Measurements from ENCODE around the gene SIX1.

SIX1 gene

DNA sequence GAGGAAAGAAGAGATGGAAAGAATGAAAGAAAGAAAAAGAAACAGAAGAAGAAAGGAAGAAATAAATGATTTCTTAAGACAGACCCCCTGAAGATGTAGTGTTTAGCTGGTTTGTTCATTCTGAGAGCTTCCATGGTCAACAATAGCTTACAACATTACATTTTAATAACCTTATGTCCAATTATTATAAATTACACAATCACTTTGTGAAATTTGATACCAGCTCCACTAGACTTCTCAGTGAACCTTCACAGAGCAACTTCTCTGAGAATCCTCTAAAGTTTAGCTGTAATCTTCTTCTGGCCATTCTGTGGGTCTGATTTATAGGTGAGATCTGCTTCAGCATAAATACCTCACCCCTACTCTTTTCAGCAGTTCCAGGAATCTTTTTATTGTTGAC is 27.9 kb downstream of the SIX1 start:
- peaks cover 28% of the 10 kb centered on the region for H3K4me1 ChIP-seq (ENCODE audit: control insufficient read depth, insufficient read depth, low read length)
- TF ChIP-seq ZXDB (tag by site-specific recombination; IDR thresholded peaks at IDR 0.05): no peak
- 0 out of 2 replicates have a peak, but pooled peaks have one; percentile 31 for TF ChIP-seq ZNF366 (tag by site-specific recombination; conservative IDR thresholded peaks at IDR 0.05)
- CTCF ChIA-PET: interaction anchor here (0.6 to 0.8 kb wide), 3 partner anchors 422 to 722 kb away, joined by 3 read pairs; no protein-coding TSS in a partner anchor

DNA sequence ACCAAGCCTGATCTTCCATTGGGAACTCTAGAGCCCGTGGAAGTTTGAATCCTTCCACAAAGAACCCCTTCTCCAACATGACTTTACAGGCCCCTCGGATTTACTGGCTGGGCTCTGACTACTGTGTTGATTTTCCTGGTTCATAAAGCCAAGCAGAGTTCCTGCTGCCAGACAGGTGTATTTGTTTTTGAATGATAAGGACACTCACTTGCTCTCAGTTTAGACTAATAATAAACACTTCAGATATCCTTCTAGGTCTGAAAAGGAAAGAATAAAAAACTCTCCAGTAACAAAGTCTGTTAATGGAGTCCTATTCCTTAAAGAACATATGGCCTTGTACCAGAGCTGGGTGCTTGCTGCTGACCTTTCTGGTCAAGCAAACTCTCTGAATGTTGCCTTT is 31.0 kb downstream of the SIX1 start:
- ChIA-PET POLR2A (no interaction called here), CTCF (interaction anchor here (1.4 kb wide), 1 partner anchor 11 kb away, joined by 4 read pairs; no protein-coding TSS in a partner anchor)
- TF ChIP-seq ZNF132 (tag by site-specific recombination; IDR thresholded peaks at IDR 0.05; ENCODE audit: borderline replicate concordance) (no peak), ZNF791 (tag by site-specific recombination; IDR thresholded peaks at IDR 0.05) (no peak), ZXDB (tag by site-specific recombination; IDR thresholded peaks at IDR 0.05) (no peak), ZNF19 (tag by site-specific recombination; IDR thresholded peaks at IDR 0.05; ENCODE audit: low read depth) (no peak), PRDM1 (tag by site-specific recombination; IDR thresholded peaks at IDR 0.05) (no peak), ZNF221 (tag by site-specific recombination; IDR thresholded peaks at IDR 0.05; ENCODE audit: borderline replicate concordance) (no peak), ZNF555 (tag by site-specific recombination; conservative IDR thresholded peaks at IDR 0.05) (no peak), ZNF211 (tag by site-specific recombination; IDR thresholded peaks at IDR 0.05; ENCODE audit: low read depth) (no peak), ZNF37A (tag by site-specific recombination; IDR thresholded peaks at IDR 0.05) (no peak), KLF1 (tag by site-specific recombination; IDR thresholded peaks at IDR 0.05) (no peak)
- no peaks in the 10 kb centered on the region for H3K36me3 ChIP-seq (ENCODE audit: control insufficient read depth in 2 of 2, insufficient read depth in 1 of 2, low read length in 2 of 2)
- H3K27ac ChIP-seq (ENCODE audit: extremely low read depth, low read depth, low read length): no peak overlapping the region
- H3K9me3 ChIP-seq (ENCODE audit: control insufficient read depth, insufficient read depth, low read depth, low read length): no peaks in the 10 kb centered on the region
- no peak overlapping the region for H3K4me3 ChIP-seq (ENCODE audit: low read depth, low read length)
- H3K4me1 ChIP-seq (ENCODE audit: control insufficient read depth, insufficient read depth, low read length): peaks cover 26% of the 10 kb centered on the region

More for the DNA sequence above, 27.9 kb downstream of the SIX1 start:
- H3K27ac ChIP-seq (ENCODE audit: extremely low read depth, low read depth, low read length): no peak overlapping the region
- no peaks in the 10 kb centered on the region for H3K36me3 ChIP-seq (ENCODE audit: control insufficient read depth in 2 of 2, insufficient read depth in 1 of 2, low read length in 2 of 2)
- no peaks in the 10 kb centered on the region for H3K9me3 ChIP-seq (ENCODE audit: control insufficient read depth, insufficient read depth, low read depth, low read length)
- H3K4me3 ChIP-seq (ENCODE audit: low read depth, low read length): no peak overlapping the region
- POLR2A ChIA-PET: no interaction called here

DNA sequence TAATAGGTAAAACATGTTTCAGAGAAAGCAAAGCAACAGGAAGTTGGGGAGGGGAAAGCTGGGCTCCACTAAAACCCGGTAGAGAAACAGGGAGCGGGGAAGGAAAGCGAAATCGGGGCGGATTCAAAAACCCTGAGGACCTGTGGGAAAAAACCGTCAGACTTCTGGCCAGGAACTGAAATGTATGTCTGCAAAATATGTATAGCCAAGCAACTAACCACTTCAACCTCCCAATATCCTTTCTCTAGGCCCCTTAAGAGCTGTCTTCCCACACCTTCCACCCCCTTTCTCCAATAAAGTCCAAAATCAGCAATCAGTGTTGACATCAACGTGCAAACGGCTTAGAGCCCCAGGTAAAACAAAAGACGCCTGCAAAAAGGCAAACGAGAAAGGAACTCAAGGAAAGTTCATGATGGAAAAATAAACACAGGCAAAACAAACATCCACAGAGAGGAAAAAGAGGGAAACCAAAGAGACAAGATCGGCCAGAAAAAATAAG is 32.8 kb downstream of the SIX1 start:
- POLR2A ChIA-PET: no interaction called here
- H3K9me3 ChIP-seq (ENCODE audit: control insufficient read depth, insufficient read depth, low read depth, low read length): no peaks in the 10 kb centered on the region
- peaks cover 21% of the 10 kb centered on the region for H3K4me1 ChIP-seq (ENCODE audit: control insufficient read depth, insufficient read depth, low read length)
- no peaks in the 10 kb centered on the region for H3K36me3 ChIP-seq (ENCODE audit: control insufficient read depth in 2 of 2, insufficient read depth in 1 of 2, low read length in 2 of 2)
- CTCF ChIA-PET: interaction anchor here (0.6 to 1.1 kb wide), 2 partner anchors 9 to 128 kb away, joined by 3 read pairs; no protein-coding TSS in a partner anchor
- H3K27ac ChIP-seq (ENCODE audit: extremely low read depth, low read depth, low read length): no peak overlapping the region; the same call in 1 of the 2 replicates
- no peak overlapping the region for H3K4me3 ChIP-seq (ENCODE audit: low read depth, low read length)
- TF ChIP-seq ZNF623 (tag by site-specific recombination; IDR thresholded peaks at IDR 0.05): no peak
- TF ChIP-seq, protein P1, sequence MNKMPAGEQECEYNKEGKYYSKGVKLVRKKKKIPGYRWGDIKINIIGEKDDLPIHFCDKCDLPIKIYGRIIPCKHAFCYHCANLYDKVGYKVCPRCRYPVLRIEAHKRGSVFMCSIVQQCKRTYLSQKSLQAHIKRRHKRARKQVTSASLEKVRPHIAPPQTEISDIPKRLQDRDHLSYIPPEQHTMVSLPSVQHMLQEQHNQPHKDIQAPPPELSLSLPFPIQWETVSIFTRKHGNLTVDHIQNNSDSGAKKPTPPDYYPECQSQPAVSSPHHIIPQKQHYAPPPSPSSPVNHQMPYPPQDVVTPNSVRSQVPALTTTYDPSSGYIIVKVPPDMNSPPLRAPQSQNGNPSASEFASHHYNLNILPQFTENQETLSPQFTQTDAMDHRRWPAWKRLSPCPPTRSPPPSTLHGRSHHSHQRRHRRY (tag by site-specific recombination; IDR thresholded peaks at IDR 0.05): no peak
- TF ChIP-seq, protein P2, sequence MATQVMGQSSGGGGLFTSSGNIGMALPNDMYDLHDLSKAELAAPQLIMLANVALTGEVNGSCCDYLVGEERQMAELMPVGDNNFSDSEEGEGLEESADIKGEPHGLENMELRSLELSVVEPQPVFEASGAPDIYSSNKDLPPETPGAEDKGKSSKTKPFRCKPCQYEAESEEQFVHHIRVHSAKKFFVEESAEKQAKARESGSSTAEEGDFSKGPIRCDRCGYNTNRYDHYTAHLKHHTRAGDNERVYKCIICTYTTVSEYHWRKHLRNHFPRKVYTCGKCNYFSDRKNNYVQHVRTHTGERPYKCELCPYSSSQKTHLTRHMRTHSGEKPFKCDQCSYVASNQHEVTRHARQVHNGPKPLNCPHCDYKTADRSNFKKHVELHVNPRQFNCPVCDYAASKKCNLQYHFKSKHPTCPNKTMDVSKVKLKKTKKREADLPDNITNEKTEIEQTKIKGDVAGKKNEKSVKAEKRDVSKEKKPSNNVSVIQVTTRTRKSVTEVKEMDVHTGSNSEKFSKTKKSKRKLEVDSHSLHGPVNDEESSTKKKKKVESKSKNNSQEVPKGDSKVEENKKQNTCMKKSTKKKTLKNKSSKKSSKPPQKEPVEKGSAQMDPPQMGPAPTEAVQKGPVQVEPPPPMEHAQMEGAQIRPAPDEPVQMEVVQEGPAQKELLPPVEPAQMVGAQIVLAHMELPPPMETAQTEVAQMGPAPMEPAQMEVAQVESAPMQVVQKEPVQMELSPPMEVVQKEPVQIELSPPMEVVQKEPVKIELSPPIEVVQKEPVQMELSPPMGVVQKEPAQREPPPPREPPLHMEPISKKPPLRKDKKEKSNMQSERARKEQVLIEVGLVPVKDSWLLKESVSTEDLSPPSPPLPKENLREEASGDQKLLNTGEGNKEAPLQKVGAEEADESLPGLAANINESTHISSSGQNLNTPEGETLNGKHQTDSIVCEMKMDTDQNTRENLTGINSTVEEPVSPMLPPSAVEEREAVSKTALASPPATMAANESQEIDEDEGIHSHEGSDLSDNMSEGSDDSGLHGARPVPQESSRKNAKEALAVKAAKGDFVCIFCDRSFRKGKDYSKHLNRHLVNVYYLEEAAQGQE (tag by site-specific recombination; IDR thresholded peaks at IDR 0.05): no peak
- no peak for TF ChIP-seq ZNF830 (tag by site-specific recombination; IDR thresholded peaks at IDR 0.05; ENCODE audit: low read depth)
- TF ChIP-seq, protein P3, sequence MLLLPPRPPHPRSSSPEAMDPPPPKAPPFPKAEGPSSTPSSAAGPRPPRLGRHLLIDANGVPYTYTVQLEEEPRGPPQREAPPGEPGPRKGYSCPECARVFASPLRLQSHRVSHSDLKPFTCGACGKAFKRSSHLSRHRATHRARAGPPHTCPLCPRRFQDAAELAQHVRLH (tag by site-specific recombination; IDR thresholded peaks at IDR 0.05): no peak
- TF ChIP-seq ZFHX2 (tag by site-specific recombination; conservative IDR thresholded peaks at IDR 0.05): peak; percentile 31; the same call in 1 of the 2 replicates
- no peak for TF ChIP-seq KLF10 (tag by site-specific recombination; IDR thresholded peaks at IDR 0.05)
- TF ChIP-seq, protein P4, sequence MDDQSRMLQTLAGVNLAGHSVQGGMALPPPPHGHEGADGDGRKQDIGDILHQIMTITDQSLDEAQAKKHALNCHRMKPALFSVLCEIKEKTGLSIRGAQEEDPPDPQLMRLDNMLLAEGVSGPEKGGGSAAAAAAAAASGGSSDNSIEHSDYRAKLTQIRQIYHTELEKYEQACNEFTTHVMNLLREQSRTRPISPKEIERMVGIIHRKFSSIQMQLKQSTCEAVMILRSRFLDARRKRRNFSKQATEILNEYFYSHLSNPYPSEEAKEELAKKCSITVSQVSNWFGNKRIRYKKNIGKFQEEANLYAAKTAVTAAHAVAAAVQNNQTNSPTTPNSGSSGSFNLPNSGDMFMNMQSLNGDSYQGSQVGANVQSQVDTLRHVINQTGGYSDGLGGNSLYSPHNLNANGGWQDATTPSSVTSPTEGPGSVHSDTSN (CRISPR knock-in tag; IDR thresholded peaks at IDR 0.05): no peak
- TF ChIP-seq ZNF146 (tag by site-specific recombination; IDR thresholded peaks at IDR 0.05): no peak
- TF ChIP-seq ZNF138 (tag by site-specific recombination; IDR thresholded peaks at IDR 0.05; ENCODE audit: borderline replicate concordance): no peak
- TF ChIP-seq SP2 (tag by site-specific recombination; IDR thresholded peaks at IDR 0.05): 0 out of 2 replicates have a peak, but pooled peaks have one; percentile 7
